ENCODE results near the gene GSN.
A peak's percentile ranks its signal among the peaks of the same experiment; 100 is the strongest.

The GSN gene

DNA sequence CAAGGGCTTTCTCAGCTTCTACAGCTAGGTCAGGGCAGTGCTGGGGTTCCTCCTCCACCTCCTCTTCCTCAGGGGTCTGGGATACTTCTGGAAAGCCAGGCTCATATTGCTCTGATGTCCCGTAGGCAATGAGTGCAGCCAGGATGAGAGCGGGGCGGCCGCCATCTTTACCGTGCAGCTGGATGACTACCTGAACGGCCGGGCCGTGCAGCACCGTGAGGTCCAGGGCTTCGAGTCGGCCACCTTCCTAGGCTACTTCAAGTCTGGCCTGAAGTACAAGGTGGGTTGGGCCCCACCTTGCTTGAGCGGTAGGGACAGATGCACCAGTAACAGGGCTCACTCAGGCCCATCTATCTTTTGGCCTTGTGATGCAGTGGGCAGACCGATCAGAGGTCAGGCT lies 34.8 kb downstream of the GSN start:
- Mint-ChIP-seq H3K9me3 (no peaks in the 10 kb centered on the region), H3K27ac (no peak overlapping the region), H3K36me3 (ENCODE audit: low read depth) (peaks cover 97% of the 10 kb centered on the region), H3K27me3 (no peaks in the 10 kb centered on the region), H3K4me3 (no peak overlapping the region), H3K4me1 (ENCODE audit: low read depth) (peaks cover 68% of the 10 kb centered on the region)
- intact Hi-C loops (cut with micrococcal nuclease): no loop called here

DNA sequence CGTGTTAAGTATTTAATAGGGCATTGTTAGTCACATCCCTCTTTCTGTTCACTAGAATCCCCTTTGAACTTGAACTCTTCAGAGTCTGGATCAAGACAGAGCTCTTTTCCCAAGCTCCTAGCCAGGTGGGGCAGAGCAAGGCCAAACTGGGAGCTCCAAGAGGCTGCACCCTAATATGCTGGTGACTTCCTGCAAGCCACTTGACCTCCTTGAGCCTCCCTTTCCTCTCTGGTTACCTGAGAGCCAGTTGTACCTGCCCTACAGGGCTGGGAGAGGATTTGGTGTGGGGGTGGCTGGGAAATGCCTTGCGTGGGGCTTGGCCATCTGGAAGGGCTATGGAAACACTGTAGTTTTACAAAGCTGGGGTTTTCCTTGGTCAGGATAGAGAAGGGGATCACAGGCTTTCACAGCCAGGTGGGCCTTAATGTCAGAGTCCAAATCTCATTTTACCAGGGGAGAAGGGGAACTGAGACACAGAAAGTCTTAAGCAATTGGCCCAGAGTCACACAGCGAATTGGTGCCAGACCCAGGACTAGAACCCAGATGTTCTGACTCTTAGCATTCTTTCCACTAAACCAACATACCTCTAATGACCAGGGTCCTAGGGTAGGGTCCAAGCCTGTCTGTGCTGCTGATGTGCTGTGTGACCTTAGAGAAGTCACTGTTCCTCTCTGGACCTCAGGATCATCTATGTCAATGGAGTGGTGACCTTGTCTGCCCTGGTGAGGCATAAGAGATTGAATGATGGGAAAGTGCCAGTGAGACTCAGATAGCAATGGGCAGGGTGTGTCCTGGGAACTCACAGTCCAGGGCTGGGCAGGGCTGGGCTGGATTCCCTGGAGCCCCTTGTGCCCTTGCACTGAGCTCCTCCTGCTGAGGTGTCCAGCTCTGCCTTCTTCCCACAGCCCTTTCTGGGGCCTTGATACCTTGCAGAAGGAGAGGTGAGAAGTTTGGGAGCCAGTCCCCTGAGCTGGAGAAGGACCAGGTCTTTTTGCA lies 35.8 kb downstream of the GSN start:
- Mint-ChIP-seq H3K27me3 (no peaks in the 10 kb centered on the region), H3K27ac (peak overlapping the region; percentile 22)
- intact Hi-C loops (cut with micrococcal nuclease): no loop called here

DNA sequence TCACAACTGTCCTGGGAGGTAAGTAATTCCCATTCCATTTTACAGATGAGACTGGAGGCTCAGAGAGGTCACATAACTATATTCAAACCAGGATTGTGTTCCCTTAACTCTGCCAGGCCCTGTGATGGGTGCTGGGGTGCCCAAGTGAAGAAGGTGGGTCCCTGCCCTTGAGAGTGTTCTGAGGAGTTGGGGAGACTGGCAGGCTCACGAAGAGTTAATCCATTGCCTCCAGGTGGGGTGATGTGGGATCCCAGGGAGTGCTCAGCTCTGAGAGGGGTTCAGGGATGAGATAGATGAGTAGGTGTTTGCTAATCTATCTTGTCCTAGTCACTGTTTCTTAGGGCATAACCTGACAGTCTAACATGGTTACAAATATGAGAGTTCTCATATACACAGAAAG lies 36.7 kb downstream of the GSN start:
- H3K4me1 Mint-ChIP-seq (ENCODE audit: low read depth): peaks cover 52% of the 10 kb centered on the region
- no peak overlapping the region for H3K4me3 Mint-ChIP-seq
- intact Hi-C loops (cut with micrococcal nuclease): no loop called here
- H3K36me3 Mint-ChIP-seq (ENCODE audit: low read depth): peaks cover 98% of the 10 kb centered on the region
- no peak overlapping the region for H3K27ac Mint-ChIP-seq
- no peaks in the 10 kb centered on the region for H3K9me3 Mint-ChIP-seq
- no peaks in the 10 kb centered on the region for H3K27me3 Mint-ChIP-seq

More for the DNA sequence above, 35.8 kb downstream of the GSN start:
- peaks cover 60% of the 10 kb centered on the region for H3K4me1 Mint-ChIP-seq (ENCODE audit: low read depth)
- H3K36me3 Mint-ChIP-seq (ENCODE audit: low read depth): peaks cover 97% of the 10 kb centered on the region
- no peaks in the 10 kb centered on the region for H3K9me3 Mint-ChIP-seq
- no peak overlapping the region for H3K4me3 Mint-ChIP-seq

DNA sequence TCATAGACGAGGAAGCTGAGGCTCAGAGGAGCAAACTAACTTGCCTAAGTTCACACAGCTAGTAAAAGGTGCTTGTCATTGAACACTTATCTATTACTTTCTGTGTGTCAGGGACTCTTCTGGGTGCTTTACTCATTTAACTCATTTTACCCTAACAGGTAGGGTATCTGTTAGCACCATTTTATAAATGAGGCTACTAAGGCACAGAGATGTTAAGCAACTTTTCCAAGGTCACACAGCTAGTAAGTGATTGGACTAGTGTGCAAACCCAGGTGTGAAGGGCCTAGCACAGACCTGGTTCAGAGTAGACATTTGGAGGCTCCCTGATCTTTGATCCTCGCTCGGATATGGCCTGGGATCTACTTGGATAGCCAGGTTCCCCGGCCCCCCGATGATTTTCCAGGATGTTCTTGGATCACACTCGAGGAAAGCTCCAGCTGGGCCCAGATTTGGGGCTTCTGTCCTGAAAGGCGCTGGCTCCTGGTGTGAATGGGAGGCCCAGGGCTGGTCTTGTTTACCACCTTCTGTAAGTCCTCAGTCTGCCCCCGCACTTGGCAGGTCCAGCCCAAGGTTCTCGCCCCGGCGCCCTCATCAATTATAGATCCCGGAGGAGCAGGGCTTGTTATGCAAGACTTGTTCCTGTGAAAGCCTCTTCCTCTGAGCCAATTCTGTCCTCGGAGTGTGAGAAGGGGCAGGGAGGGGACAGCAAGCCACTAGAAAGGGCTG lies 37.5 kb downstream of the GSN start:
- no peaks in the 10 kb centered on the region for H3K9me3 Mint-ChIP-seq
- no peak overlapping the region for H3K27ac Mint-ChIP-seq
- peaks cover 99% of the 10 kb centered on the region for H3K36me3 Mint-ChIP-seq (ENCODE audit: low read depth)
- no peak overlapping the region for H3K4me3 Mint-ChIP-seq
- intact Hi-C loops (cut with micrococcal nuclease): no loop called here
- no peaks in the 10 kb centered on the region for H3K27me3 Mint-ChIP-seq
- H3K4me1 Mint-ChIP-seq (ENCODE audit: low read depth): peaks cover 45% of the 10 kb centered on the region

DNA sequence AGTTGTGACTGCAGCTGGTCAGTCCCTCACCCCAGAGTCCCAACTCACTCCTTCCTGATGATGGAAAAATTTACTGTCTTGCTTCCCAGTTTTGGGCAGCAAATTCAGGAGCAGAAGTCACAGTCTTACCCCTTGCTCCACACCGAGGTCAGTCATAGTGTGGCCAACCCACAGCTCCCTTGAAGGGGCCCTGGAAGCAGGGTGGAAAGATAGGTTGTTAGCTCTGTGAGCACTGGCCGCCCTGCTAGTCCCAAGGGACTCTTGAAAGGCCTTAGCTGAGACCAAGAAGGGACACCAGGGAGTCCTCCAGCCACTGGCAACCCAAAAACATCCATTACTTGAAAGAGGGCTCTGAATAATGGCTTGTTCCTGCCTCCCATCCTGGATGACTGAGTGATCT lies 40.0 kb downstream of the GSN start:
- intact Hi-C loops (cut with micrococcal nuclease): no loop called here
- Mint-ChIP-seq H3K27me3 (no peaks in the 10 kb centered on the region), H3K27ac (peak overlapping the region; percentile 11), H3K4me3 (no peak overlapping the region), H3K4me1 (ENCODE audit: low read depth) (peaks cover 23% of the 10 kb centered on the region), H3K9me3 (no peaks in the 10 kb centered on the region), H3K36me3 (ENCODE audit: low read depth) (peaks cover 99% of the 10 kb centered on the region)

DNA sequence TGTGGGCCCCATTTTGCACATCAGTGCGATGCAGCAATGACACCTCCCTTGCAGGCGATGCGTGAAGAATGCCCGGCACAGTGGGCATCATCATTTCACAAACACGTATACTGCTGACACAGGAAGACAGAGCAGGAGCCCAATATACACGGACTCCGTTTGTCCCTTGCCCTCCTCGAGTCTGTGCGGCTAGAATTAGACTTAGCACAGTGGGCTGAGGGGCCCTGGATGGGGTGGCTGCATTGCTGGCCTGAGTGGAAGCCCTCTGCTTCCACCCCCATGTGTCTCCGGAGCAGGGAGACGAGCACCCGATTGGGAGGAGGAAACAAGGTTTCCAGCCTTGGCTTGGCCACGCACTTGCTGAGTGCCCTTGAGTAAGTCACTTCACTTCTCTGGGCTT lies 40.8 kb downstream of the GSN start:
- intact Hi-C loops (cut with micrococcal nuclease): no loop called here
- Mint-ChIP-seq H3K36me3 (ENCODE audit: low read depth) (peaks cover 99% of the 10 kb centered on the region), H3K9me3 (no peaks in the 10 kb centered on the region), H3K4me3 (no peak overlapping the region), H3K27ac (peak overlapping the region; percentile 1), H3K27me3 (no peaks in the 10 kb centered on the region), H3K4me1 (ENCODE audit: low read depth) (peaks cover 17% of the 10 kb centered on the region)

DNA sequence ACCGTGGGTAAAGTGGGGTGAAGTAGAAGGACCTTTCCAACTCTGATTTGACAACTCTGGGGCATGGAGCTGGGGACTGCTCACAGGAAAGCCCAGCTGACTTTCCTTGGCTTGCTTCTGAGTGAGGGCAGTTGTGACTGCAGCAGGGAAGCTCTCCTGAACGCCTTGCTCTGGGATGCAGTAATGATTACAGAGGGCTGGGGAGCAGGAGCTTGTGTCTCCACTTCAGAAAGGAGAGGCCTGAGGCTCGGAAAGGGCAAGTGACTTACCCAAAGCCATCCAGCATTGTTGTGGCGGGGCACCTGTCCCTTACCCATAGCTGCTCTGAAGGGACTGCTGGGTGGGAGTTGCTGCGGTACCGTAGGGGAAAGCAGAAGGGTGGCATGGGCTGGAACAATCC lies 41.2 kb downstream of the GSN start:
- no peaks in the 10 kb centered on the region for H3K9me3 Mint-ChIP-seq
- H3K36me3 Mint-ChIP-seq (ENCODE audit: low read depth): peaks cover 99% of the 10 kb centered on the region
- intact Hi-C loops (cut with micrococcal nuclease): no loop called here
- H3K27me3 Mint-ChIP-seq: no peaks in the 10 kb centered on the region
- no peak overlapping the region for H3K4me3 Mint-ChIP-seq
- peaks cover 17% of the 10 kb centered on the region for H3K4me1 Mint-ChIP-seq (ENCODE audit: low read depth)
- peak overlapping the region; percentile 1 for H3K27ac Mint-ChIP-seq

DNA sequence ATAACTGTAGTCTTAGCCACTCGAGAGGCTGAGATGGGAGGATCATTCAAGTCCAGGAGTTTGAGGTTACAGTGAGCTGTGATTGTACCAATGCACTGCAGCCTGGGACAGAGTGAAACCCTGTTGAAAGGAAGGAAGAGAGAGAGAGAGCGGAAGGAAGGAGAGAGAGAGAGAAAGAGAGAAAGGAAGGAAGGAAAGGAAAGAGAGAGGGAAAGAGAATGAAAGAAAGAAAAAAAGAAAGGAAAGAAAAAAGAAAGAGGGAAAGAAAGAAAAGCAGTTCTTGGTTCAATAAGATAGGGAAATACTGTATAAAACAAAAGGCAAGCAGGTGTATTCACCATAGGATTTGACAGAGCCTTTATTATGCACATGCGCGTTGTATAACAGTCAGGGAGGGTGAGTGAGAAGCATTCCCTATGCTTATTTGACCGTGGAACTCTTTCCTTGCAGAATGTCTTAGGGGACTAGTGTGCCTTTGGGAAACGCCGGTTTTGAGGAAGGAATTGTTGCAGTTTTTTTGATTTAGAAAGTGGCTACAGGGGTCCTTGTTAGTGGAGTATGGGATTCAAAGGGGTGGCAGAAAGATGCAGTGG lies 42.0 kb downstream of the GSN start:
- no peaks in the 10 kb centered on the region for H3K9me3 Mint-ChIP-seq
- intact Hi-C loops (cut with micrococcal nuclease): no loop called here
- H3K27me3 Mint-ChIP-seq: no peaks in the 10 kb centered on the region
- peaks cover 99% of the 10 kb centered on the region for H3K36me3 Mint-ChIP-seq (ENCODE audit: low read depth)
- no peak overlapping the region for H3K4me3 Mint-ChIP-seq
- H3K4me1 Mint-ChIP-seq (ENCODE audit: low read depth): peaks cover 13% of the 10 kb centered on the region
- H3K27ac Mint-ChIP-seq: no peak overlapping the region

DNA sequence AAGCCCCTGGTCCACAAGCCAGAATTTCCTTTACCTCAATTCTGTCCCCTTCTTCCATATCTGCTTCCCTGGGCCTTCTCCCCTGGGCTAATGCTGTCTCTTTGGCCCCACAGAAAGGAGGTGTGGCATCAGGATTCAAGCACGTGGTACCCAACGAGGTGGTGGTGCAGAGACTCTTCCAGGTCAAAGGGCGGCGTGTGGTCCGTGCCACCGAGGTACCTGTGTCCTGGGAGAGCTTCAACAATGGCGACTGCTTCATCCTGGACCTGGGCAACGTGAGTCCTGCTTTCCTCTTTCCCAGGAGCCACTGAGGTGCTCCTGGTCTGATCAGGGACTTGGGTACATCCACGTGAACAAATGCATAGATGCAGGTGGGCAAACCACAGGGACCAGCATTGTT lies 42.6 kb downstream of the GSN start:
- Mint-ChIP-seq H3K36me3 (ENCODE audit: low read depth) (peaks cover 99% of the 10 kb centered on the region), H3K27me3 (no peaks in the 10 kb centered on the region), H3K27ac (no peak overlapping the region)

DNA sequence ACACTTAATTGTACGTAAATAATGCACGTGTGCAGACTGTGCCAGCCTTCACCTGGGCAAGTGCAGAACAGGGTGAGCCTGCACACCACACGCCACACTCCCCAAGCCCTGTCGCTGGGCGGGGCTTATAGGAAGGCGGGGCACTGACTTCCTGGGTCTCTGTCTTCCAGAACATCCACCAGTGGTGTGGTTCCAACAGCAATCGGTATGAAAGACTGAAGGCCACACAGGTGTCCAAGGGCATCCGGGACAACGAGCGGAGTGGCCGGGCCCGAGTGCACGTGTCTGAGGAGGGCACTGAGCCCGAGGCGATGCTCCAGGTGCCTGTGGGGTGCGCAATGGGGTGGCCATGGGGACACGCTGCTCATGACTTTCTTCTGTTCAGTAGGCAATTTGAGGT lies 44.2 kb downstream of the GSN start:
- Mint-ChIP-seq H3K9me3 (no peaks in the 10 kb centered on the region), H3K4me1 (ENCODE audit: low read depth) (peaks cover 13% of the 10 kb centered on the region), H3K4me3 (no peak overlapping the region), H3K36me3 (ENCODE audit: low read depth) (peaks cover 96% of the 10 kb centered on the region), H3K27ac (no peak overlapping the region), H3K27me3 (no peaks in the 10 kb centered on the region)
- intact Hi-C loops (cut with micrococcal nuclease): no loop called here

More for the DNA sequence above, 42.6 kb downstream of the GSN start:
- no peaks in the 10 kb centered on the region for H3K9me3 Mint-ChIP-seq
- intact Hi-C loops (cut with micrococcal nuclease): no loop called here
- H3K4me3 Mint-ChIP-seq: no peak overlapping the region
- H3K4me1 Mint-ChIP-seq (ENCODE audit: low read depth): peaks cover 13% of the 10 kb centered on the region

DNA sequence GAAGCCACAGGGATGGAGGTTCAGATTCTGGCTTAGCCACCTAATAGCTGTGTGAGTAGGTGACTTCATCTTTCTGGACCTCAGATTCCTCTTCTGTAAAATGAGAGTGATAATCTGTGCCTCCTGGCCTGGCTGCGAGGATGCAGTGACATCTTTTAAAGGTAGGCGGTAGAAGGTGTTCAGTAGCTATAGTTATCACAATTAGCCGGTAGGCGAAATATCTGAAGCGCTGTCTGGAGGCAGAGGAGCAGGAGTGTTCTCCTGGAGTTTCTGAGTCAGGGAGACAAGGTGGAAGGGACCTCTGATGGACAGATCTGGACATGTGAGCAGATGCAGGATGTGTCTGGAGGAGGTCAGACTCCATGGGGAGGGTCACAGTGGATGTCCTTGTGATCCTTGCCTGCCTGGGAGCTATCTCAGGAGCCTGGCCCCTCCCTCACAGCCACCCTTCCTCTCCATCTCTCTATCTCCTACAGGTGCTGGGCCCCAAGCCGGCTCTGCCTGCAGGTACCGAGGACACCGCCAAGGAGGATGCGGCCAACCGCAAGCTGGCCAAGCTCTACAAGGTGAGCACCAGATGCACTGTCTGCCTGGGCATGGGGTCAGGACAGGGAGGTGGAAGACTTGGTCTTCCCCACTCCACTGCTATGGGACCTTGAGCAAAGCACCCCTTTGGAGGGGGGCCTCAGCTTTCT lies 45.6 kb downstream of the GSN start:
- H3K27me3 Mint-ChIP-seq: no peaks in the 10 kb centered on the region
- H3K36me3 Mint-ChIP-seq (ENCODE audit: low read depth): peaks cover 96% of the 10 kb centered on the region

DNA sequence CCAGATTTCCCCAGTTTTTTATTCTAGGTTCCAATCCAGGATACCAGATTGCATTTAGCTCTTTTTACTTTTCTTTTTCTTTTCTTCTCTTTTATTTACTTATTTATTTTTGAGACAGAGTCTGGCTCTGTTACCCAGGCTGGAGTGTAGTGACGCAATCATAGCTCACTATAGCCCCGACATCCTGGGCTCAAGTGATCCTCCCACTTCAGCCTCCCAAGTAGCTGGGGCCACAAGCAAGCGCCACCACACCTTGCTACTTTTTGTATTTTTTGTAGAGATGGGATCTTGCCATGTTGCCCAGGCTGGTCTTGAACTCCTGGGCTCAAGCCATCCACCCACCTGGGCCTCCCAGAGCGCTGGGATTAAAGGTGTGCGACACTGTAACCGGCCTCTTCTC lies 48.4 kb downstream of the GSN start:
- H3K27me3 Mint-ChIP-seq: no peaks in the 10 kb centered on the region
- H3K27ac Mint-ChIP-seq: no peak overlapping the region
- H3K36me3 Mint-ChIP-seq (ENCODE audit: low read depth): peaks cover 96% of the 10 kb centered on the region
- no peaks in the 10 kb centered on the region for H3K9me3 Mint-ChIP-seq
- no peak overlapping the region for H3K4me3 Mint-ChIP-seq
- intact Hi-C loops (cut with micrococcal nuclease): no loop called here
- peaks cover 18% of the 10 kb centered on the region for H3K4me1 Mint-ChIP-seq (ENCODE audit: low read depth)

More for the DNA sequence above, 45.6 kb downstream of the GSN start:
- intact Hi-C loops (cut with micrococcal nuclease): no loop called here
- Mint-ChIP-seq H3K9me3 (no peaks in the 10 kb centered on the region), H3K4me1 (ENCODE audit: low read depth) (peaks cover 5% of the 10 kb centered on the region), H3K27ac (peak overlapping the region; percentile 61), H3K4me3 (no peak overlapping the region)

DNA sequence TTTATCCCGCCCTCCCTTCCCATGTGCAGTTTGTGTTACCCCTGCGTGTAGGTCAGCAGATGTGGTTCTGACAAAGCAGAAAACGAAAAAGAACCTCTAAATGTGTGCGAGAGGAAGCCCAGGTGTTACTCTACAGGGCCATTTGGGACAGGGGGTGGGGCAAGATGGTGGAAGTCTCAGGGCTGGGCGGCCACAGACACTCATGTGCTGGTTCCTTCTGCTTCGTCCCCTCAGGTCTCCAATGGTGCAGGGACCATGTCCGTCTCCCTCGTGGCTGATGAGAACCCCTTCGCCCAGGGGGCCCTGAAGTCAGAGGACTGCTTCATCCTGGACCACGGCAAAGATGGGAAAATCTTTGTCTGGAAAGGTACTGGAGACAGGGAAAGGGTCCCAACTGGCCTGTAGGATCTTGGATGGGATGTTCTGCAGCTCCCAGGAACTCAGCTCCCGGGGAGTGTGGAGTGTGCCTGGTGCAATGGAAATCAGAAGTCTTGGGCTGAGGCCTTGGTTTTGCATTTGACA lies 49.0 kb downstream of the GSN start:
- H3K9me3 Mint-ChIP-seq: no peaks in the 10 kb centered on the region
- peak overlapping the region; percentile 50 for H3K27ac Mint-ChIP-seq
- H3K4me3 Mint-ChIP-seq: no peak overlapping the region
- H3K27me3 Mint-ChIP-seq: no peaks in the 10 kb centered on the region
- intact Hi-C loops (cut with micrococcal nuclease): no loop called here
- peaks cover 18% of the 10 kb centered on the region for H3K4me1 Mint-ChIP-seq (ENCODE audit: low read depth)
- H3K36me3 Mint-ChIP-seq (ENCODE audit: low read depth): peaks cover 96% of the 10 kb centered on the region

All from dendritic cell treated with granulocyte-macrophage colony-stimulating factor and Interleukin-4, amounts not matched to agents 40 ng/mL and 50 ng/mL, for 4 days (primary cell).